ENCODE measurements around the gene GALNT2.

DNA sequence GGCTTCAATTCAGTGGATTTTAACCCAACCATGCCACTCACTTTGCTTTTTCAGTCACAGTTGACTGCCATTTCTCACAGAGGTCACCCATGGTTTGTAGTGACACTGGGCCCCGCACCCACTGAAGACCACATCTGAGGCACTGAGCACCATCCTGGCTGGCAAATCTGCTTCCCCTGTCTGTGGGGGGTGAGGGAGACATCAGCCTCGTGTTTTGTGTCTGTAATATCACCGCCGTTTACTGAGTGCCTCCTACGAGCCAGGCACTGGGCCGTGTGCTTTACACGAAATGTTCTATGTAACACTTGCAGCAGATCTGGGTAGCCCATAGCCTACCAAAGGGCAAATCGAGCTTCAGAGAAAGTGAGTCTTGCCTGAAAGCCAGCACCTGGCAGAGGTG lies 197.3 kb downstream of the GALNT2 start:
- TF ChIP-seq EZH2 (IDR thresholded peaks at IDR 0.05; ENCODE audit: borderline replicate concordance) (no peak), EZH2phosphoT487 (IDR thresholded peaks at IDR 0.05; ENCODE audit: low read depth, severe bottlenecking, unreplicated experiment) (no peak)
- TF ChIP-seq, protein P1, sequence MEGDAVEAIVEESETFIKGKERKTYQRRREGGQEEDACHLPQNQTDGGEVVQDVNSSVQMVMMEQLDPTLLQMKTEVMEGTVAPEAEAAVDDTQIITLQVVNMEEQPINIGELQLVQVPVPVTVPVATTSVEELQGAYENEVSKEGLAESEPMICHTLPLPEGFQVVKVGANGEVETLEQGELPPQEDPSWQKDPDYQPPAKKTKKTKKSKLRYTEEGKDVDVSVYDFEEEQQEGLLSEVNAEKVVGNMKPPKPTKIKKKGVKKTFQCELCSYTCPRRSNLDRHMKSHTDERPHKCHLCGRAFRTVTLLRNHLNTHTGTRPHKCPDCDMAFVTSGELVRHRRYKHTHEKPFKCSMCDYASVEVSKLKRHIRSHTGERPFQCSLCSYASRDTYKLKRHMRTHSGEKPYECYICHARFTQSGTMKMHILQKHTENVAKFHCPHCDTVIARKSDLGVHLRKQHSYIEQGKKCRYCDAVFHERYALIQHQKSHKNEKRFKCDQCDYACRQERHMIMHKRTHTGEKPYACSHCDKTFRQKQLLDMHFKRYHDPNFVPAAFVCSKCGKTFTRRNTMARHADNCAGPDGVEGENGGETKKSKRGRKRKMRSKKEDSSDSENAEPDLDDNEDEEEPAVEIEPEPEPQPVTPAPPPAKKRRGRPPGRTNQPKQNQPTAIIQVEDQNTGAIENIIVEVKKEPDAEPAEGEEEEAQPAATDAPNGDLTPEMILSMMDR (IDR thresholded peaks at IDR 0.05; ENCODE audit: poor library complexity), result no peak
